ENCODE measurements around the gene KDELR3. TPM values are rescaled to one million over a fixed set of nuclear protein-coding genes. Genes with fewer than 3 reads are reported as not detected.

KDELR3 gene
- total RNA-seq, 1 experiment from 2014 or later, result 7.3 TPM

GRCh38 chr22:38446018-38446601, 21.8 kb upstream of the KDELR3 start:
- Histone ChIP-seq H4K5ac (ENCODE audit: insufficient read length, low read depth, low read length) (no peak overlapping the region), H2BK12ac (ENCODE audit: insufficient read length, low read depth, low read length) (no peak overlapping the region)
- WGBS (ENCODE audit: extremely low coverage, insufficient read length, low lambda C conversion rate), result no CpG with 5 or more reads among the region's 9 CpGs

More at GRCh38 chr22:38446018-38446601, 21.8 kb upstream of the KDELR3 start:
- H4K8ac ChIP-seq (replicated peaks; ENCODE audit: insufficient read length, low read depth, low read length), result no peak overlapping the region
- H2BK5ac ChIP-seq (ENCODE audit: insufficient read length, low read length), result no peak overlapping the region
- no peak overlapping the region for H3K18ac ChIP-seq (ENCODE audit: insufficient read length, low read depth, low read length)
- H3K4me3 Mint-ChIP-seq, result no peak overlapping the region
- H3K27me3 Mint-ChIP-seq (ENCODE audit: low read depth), result peaks cover 31% of the 10 kb centered on the region
- H3K27ac Mint-ChIP-seq, result no peak overlapping the region; a peak in 1 of 7 replicates
- no peak overlapping the region for H3K4ac ChIP-seq (ENCODE audit: low read depth, low read length)
- H2AK5ac ChIP-seq (ENCODE audit: insufficient read length, low read length), result no peak overlapping the region
- H3K14ac ChIP-seq (ENCODE audit: insufficient read depth, low read length), result no peak overlapping the region
- no peak overlapping the region for H4K91ac ChIP-seq (ENCODE audit: insufficient read length, low read depth, low read length)
- H3K23me2 ChIP-seq (ENCODE audit: insufficient read length, low read depth, low read length, poor library complexity, severe bottlenecking), result peaks cover 2% of the 10 kb centered on the region
- no peak overlapping the region for H3T11ph ChIP-seq (ENCODE audit: low read length)
- no peak overlapping the region for H3K9ac ChIP-seq (ENCODE audit: extremely low read depth, insufficient read length, low read length)
- no peak for TF ChIP-seq CTCF (conservative IDR thresholded peaks at IDR 0.05)
- H3K9me3 Mint-ChIP-seq, result no peaks in the 10 kb centered on the region; a peak in 1 of 5 replicates
- no peaks in the 10 kb centered on the region for H3K79me1 ChIP-seq (ENCODE audit: insufficient read depth, low read depth, low read length, poor library complexity, severe bottlenecking)
- H3K27me3 ChIP-seq (ENCODE audit: insufficient read depth, low read length), result no peaks in the 10 kb centered on the region
- H2AFZ ChIP-seq (ENCODE audit: low read length), result no peak overlapping the region
- no peak overlapping the region for H3K56ac ChIP-seq (ENCODE audit: insufficient read length, low read depth, low read length)
- no peak overlapping the region for H2BK20ac ChIP-seq (ENCODE audit: low read depth, low read length, poor library complexity, severe bottlenecking)
- H3K36me3 Mint-ChIP-seq (ENCODE audit: insufficient read depth in 1 of 3, low read depth in 3 of 3), result no peaks in the 10 kb centered on the region; a peak in 1 of 7 replicates
- DNase-seq, result no peak
- no peak overlapping the region for H3K23ac ChIP-seq (ENCODE audit: insufficient read length, low read depth, low read length)
- H3K4me2 ChIP-seq (ENCODE audit: insufficient read depth, insufficient read length, low read length), result no peak overlapping the region
- no peaks in the 10 kb centered on the region for H3K9me3 ChIP-seq (ENCODE audit: control insufficient read depth, low read depth, low read length)
- no peaks in the 10 kb centered on the region for H3K4me1 ChIP-seq (ENCODE audit: insufficient read depth, low read length)
- H3K4me1 Mint-ChIP-seq, result peaks cover 18 to 27% of the 10 kb centered on the region in 2 experiments
- H3K79me2 ChIP-seq (ENCODE audit: insufficient read depth, low read length), result no peaks in the 10 kb centered on the region
- peaks cover 4% of the 10 kb centered on the region for H4K20me1 ChIP-seq (ENCODE audit: control insufficient read depth, insufficient read depth, insufficient read length)
- H2BK120ac ChIP-seq (ENCODE audit: low read depth, low read length, poor library complexity, severe bottlenecking), result no peak overlapping the region
- no peak overlapping the region for H2BK15ac ChIP-seq (ENCODE audit: low read depth, low read length)
- H3K27ac ChIP-seq (ENCODE audit: insufficient read length, low read depth, low read length), result no peak overlapping the region

Measured in H9 (cell line).